ENCODE data around the gene ATMIN. TPM values are rescaled to one million over a fixed set of nuclear protein-coding genes. Genes with fewer than 3 reads are reported as not detected.

The ATMIN gene
- total and polyA plus RNA-seq, 2 of the 13 experiments (the other 11 are each of a cell fraction or from before 2014, with no cell fraction given), result 34.6 to 60.4 TPM

DNA sequence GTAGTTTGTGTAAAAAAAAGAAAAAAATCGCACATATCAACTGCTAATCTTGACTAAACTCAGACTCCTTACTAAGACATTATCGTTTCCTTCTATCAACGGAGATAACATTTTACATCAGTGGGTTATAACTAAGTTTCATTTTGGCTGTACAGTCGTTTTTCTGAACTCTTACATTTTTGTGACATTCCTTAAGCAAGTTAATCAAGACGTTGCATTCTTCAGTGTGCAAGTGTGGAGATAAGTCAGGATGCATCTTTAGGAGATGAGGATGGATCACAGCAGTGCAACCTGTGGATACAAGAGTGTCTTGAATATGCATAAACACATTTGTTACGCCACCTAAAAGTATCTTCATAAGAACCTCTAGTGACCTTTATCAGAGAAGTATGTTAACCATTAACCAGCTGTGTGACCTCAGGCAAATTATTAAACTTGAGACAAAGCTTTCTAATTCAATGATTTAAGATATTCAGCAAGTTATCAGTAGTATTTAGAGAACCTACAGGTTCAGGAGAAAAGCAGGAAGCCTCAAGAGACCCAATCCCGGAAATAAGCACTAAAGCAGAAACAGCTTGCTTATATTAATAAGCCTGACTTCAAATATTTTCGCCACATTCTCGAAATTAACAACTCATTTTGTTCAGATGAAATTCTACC lies 38.4 kb upstream of the ATMIN start (continued):
- TF ChIP-seq KLF16 (CRISPR knock-in tag; IDR thresholded peaks at IDR 0.05) (peak in 1 of 2 experiments; percentile 41; a peak in 1 of 4 replicates), MZF1 (CRISPR knock-in tag; IDR thresholded peaks at IDR 0.05; ENCODE audit: borderline replicate concordance) (no peak), HNF4A (CRISPR knock-in tag; IDR thresholded peaks at IDR 0.05) (peak; percentile 28; the same call in 1 of the 2 replicates), ZFP41 (CRISPR knock-in tag; IDR thresholded peaks at IDR 0.05; ENCODE audit: borderline replicate concordance) (no peak), KAT7 (CRISPR knock-in tag; IDR thresholded peaks at IDR 0.05; ENCODE audit: borderline replicate concordance) (no peak), KDM6A (CRISPR knock-in tag; IDR thresholded peaks at IDR 0.05; ENCODE audit: low read depth) (0 out of 2 replicates have a peak, but pooled peaks have one; percentile 18), SOX6 (IDR thresholded peaks at IDR 0.05) (no peak), SOX6 (CRISPR knock-in tag; IDR thresholded peaks at IDR 0.05) (peak; percentile 52; the same call in 1 of the 2 replicates), ZNF792 (CRISPR knock-in tag; IDR thresholded peaks at IDR 0.05) (no peak; the same call in 1 of the 2 replicates), SOX13 (IDR thresholded peaks at IDR 0.05) (no peak), SOX13 (CRISPR knock-in tag; conservative IDR thresholded peaks at IDR 0.05 in 1 of 2, IDR thresholded peaks at IDR 0.05 in 1 of 2) (peak in 1 of 2 experiments; percentile 76; a peak in 2 of 4 replicates), MIXL1 (CRISPR knock-in tag; IDR thresholded peaks at IDR 0.05) (0 out of 2 replicates have a peak, but pooled peaks have one; percentile 5), MED1 (CRISPR knock-in tag; IDR thresholded peaks at IDR 0.05) (0 out of 2 replicates have a peak, but pooled peaks have one; percentile 23), ELF3 (CRISPR knock-in tag; IDR thresholded peaks at IDR 0.05) (0 out of 2 replicates have a peak, but pooled peaks have one; percentile 48), ZNF501 (CRISPR knock-in tag; IDR thresholded peaks at IDR 0.05) (no peak), NR2F2 (IDR thresholded peaks at IDR 0.05; ENCODE audit: borderline replicate concordance, low read depth) (0 out of 2 replicates have a peak, but pooled peaks have one; percentile 34), MTF1 (CRISPR knock-in tag; IDR thresholded peaks at IDR 0.05) (no peak), MEIS2 (CRISPR knock-in tag; IDR thresholded peaks at IDR 0.05) (no peak), ZNF30 (CRISPR knock-in tag; IDR thresholded peaks at IDR 0.05) (no peak), GATAD1 (CRISPR knock-in tag; IDR thresholded peaks at IDR 0.05) (0 out of 2 replicates have a peak, but pooled peaks have one; percentile 26), ZSCAN30 (CRISPR knock-in tag; IDR thresholded peaks at IDR 0.05) (no peak), TBX3 (IDR thresholded peaks at IDR 0.05; ENCODE audit: borderline replicate concordance) (peak; percentile 25; the same call in 1 of the 2 replicates), PPARG (CRISPR knock-in tag; conservative IDR thresholded peaks at IDR 0.05) (peak; percentile 70)
- TF ChIP-seq, protein P1, sequence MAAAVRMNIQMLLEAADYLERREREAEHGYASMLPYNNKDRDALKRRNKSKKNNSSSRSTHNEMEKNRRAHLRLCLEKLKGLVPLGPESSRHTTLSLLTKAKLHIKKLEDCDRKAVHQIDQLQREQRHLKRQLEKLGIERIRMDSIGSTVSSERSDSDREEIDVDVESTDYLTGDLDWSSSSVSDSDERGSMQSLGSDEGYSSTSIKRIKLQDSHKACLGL (CRISPR knock-in tag; IDR thresholded peaks at IDR 0.05), result no peak
- TF ChIP-seq, protein P2, sequence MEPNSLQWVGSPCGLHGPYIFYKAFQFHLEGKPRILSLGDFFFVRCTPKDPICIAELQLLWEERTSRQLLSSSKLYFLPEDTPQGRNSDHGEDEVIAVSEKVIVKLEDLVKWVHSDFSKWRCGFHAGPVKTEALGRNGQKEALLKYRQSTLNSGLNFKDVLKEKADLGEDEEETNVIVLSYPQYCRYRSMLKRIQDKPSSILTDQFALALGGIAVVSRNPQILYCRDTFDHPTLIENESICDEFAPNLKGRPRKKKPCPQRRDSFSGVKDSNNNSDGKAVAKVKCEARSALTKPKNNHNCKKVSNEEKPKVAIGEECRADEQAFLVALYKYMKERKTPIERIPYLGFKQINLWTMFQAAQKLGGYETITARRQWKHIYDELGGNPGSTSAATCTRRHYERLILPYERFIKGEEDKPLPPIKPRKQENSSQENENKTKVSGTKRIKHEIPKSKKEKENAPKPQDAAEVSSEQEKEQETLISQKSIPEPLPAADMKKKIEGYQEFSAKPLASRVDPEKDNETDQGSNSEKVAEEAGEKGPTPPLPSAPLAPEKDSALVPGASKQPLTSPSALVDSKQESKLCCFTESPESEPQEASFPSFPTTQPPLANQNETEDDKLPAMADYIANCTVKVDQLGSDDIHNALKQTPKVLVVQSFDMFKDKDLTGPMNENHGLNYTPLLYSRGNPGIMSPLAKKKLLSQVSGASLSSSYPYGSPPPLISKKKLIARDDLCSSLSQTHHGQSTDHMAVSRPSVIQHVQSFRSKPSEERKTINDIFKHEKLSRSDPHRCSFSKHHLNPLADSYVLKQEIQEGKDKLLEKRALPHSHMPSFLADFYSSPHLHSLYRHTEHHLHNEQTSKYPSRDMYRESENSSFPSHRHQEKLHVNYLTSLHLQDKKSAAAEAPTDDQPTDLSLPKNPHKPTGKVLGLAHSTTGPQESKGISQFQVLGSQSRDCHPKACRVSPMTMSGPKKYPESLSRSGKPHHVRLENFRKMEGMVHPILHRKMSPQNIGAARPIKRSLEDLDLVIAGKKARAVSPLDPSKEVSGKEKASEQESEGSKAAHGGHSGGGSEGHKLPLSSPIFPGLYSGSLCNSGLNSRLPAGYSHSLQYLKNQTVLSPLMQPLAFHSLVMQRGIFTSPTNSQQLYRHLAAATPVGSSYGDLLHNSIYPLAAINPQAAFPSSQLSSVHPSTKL (CRISPR knock-in tag; IDR thresholded peaks at IDR 0.05), result peak; percentile 67; the same call in 1 of the 2 replicates
